ENCODE data around the gene CD8B2.

DNA sequence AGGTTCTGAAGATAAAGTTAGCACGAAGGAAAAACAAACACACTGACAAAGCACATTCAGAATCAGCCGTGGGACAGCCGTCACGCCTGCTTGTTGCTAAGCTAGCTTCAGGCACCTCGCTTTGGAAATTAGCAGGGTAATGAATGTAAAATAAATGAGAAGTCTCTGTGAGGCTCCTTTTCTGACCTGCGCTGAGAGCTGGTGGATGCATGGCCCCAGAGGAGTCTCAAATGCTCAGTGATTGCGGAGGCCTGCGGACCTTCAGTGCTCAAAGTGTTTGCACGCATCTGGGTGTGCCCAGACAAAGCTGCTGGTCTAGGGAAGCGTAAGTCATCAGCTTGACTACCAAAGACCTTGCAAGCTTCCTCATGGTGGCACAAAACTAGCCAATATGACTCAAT lies 50.6 kb downstream of the CD8B2 start:
- TF ChIP-seq, protein P1, sequence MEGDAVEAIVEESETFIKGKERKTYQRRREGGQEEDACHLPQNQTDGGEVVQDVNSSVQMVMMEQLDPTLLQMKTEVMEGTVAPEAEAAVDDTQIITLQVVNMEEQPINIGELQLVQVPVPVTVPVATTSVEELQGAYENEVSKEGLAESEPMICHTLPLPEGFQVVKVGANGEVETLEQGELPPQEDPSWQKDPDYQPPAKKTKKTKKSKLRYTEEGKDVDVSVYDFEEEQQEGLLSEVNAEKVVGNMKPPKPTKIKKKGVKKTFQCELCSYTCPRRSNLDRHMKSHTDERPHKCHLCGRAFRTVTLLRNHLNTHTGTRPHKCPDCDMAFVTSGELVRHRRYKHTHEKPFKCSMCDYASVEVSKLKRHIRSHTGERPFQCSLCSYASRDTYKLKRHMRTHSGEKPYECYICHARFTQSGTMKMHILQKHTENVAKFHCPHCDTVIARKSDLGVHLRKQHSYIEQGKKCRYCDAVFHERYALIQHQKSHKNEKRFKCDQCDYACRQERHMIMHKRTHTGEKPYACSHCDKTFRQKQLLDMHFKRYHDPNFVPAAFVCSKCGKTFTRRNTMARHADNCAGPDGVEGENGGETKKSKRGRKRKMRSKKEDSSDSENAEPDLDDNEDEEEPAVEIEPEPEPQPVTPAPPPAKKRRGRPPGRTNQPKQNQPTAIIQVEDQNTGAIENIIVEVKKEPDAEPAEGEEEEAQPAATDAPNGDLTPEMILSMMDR (IDR thresholded peaks at IDR 0.05; ENCODE audit: low read depth, low read length) = no peak
- TF ChIP-seq EZH2phosphoT487 (IDR thresholded peaks at IDR 0.05; ENCODE audit: low read depth) = no peak

Data from OCI-LY3 (cell line).